Right ventricle myocardium inferior (tissue), 1 donor: ENCODE data around the gene CACNA1I. TPM values are rescaled to one million over a fixed set of nuclear protein-coding genes. Genes with fewer than 3 reads are reported as not detected.
"Not testable (repeated sequence)": the region's sequence is repeated elsewhere in the genome, so short reads cannot be mapped to it uniquely, and the experiment has no call there.

Experiments
- ATAC-seq: fragments of 200-7000 bp; cut with Tn5 transposase; one replicate; pipeline ENCODE4 v1.9.1; 2020; ENCODE audit warnings: mild to moderate bottlenecking, moderate library complexity
- DNase-seq: peaks from one replicate; pipeline ENCODE4 v3.0.0; 2021; ENCODE audit errors: missing footprints
- intact Hi-C: fragments of 100-400 bp; cut with DNase I; formaldehyde crosslinking; loops from one replicate; pipeline ENCODE4 v1.11.0; 2022
- long read RNA-seq: library from polyadenylated mRNA; unstranded; transcript quantifications from one replicate; pipeline ENCODE4 v2.0.0, GENCODE V29; 2021
- total RNA-seq: library from RNA; stranded (reverse); fragmentation: NEBNext Ultra II Directional; extraction: Animal tissue kit (Norgen Biotek cat#: 25700); gene quantifications from one replicate; pipeline ENCODE4 v1.2.1, GENCODE V29; 2021
- donor health status: DM: no; HTN: yes; CAD: no; lungs with severe emphysema.

CACNA1I gene
- total RNA-seq, result not detected
- long read RNA-seq, result 0 reads

- ATAC-seq, result no peak
- DNase-seq, result no peak
- intact Hi-C loops, result no loop called here
These were observed at the start of gene CACNA1I for GRCh38 chr22:39570665-39571064. TSS of gene CACNA1I (plus strand) at chr22:39570753. CDS start at chr22:39570753, 0 bp downstream.

- not testable (repeated sequence) for DNase-seq, ATAC-seq
- intact Hi-C loops, result loop anchor here (2.0 to 10.0 kb wide), 2 partner anchors 18 to 346 kb away; partner anchors contain the start of gene MIEF1
These were observed 49.3 kb upstream of the CACNA1I start for GRCh38 chr22:39521106-39521885.

- ATAC-seq, DNase-seq: not testable (repeated sequence)
- intact Hi-C loops, result loop anchor here (10.0 kb wide), 1 partner anchor 347 kb away; no protein-coding TSS in a partner anchor
These were observed 48.5 kb upstream of the CACNA1I start for GRCh38 chr22:39522091-39522490.

- ATAC-seq, result no peak
- intact Hi-C loops, result loop anchor here (1.0 to 10.0 kb wide), 2 partner anchors 123 to 348 kb away; partner anchors contain the start of gene TAB1
- no peak for DNase-seq
These were observed 47.8 kb upstream of the CACNA1I start for GRCh38 chr22:39522567-39523300.

- DNase-seq (no peak), ATAC-seq (no peak)
- intact Hi-C loops, result loop anchor here (10.0 kb wide), 1 partner anchor 349 kb away; no protein-coding TSS in a partner anchor
These were observed 46.3 kb upstream of the CACNA1I start for GRCh38 chr22:39524089-39524752.

GRCh38 chr22:39524753-39525657 is 45.5 kb upstream of the CACNA1I start:
- intact Hi-C loops, result loop anchor here (5.0 to 10.0 kb wide), 3 partner anchors 33 to 373 kb away; partner anchors contain the start of gene CBX7
- no peak for ATAC-seq
- DNase-seq, result no peak

GRCh38 chr22:39525658-39525975 is 44.9 kb upstream of the CACNA1I start:
- intact Hi-C loops, result loop anchor here (5.0 to 10.0 kb wide), 3 partner anchors 33 to 373 kb away; partner anchors contain the start of gene CBX7
- ATAC-seq (no peak), DNase-seq (no peak)

GRCh38 chr22:39526736-39527171 is 43.8 kb upstream of the CACNA1I start:
- ATAC-seq, result no peak
- intact Hi-C loops, result loop anchor here (2.0 to 10.0 kb wide), 4 partner anchors 34 to 374 kb away; partner anchors contain the start of gene CBX7
- DNase-seq, result no peak

GRCh38 chr22:39527481-39527961 is 43.0 kb upstream of the CACNA1I start:
- ATAC-seq, result no peak
- intact Hi-C loops, result loop anchor here (2.0 to 10.0 kb wide), 4 partner anchors 35 to 375 kb away; partner anchors contain the start of gene CBX7
- no peak for DNase-seq

GRCh38 chr22:39528080-39528661 is 42.4 kb upstream of the CACNA1I start:
- DNase-seq (no peak), ATAC-seq (no peak)
- intact Hi-C loops, result loop anchor here (5.0 to 10.0 kb wide), 3 partner anchors 36 to 376 kb away; partner anchors contain the start of gene CBX7

GRCh38 chr22:39528681-39529486 is 41.7 kb upstream of the CACNA1I start:
- intact Hi-C loops, result loop anchor here (5.0 to 10.0 kb wide), 3 partner anchors 37 to 377 kb away; partner anchors contain the start of gene CBX7
- DNase-seq, result peak; percentile 95

GRCh38 chr22:39529487-39529851 is 41.1 kb upstream of the CACNA1I start:
- ATAC-seq (no peak), DNase-seq (peak; percentile 69)
- intact Hi-C loops, result loop anchor here (5.0 to 10.0 kb wide), 3 partner anchors 37 to 377 kb away; partner anchors contain the start of gene CBX7

More at GRCh38 chr22:39528681-39529486, 41.7 kb upstream of the CACNA1I start:
- peak; percentile 51 for ATAC-seq

- ATAC-seq (no peak), DNase-seq (no peak)
- intact Hi-C loops, result loop anchor here (5.0 kb wide), 2 partner anchors 213 to 512 kb away; partner anchors contain the start of gene RPL3
These were observed 40.4 kb upstream of the CACNA1I start for GRCh38 chr22:39530116-39530515.

- peak; percentile 28 for DNase-seq
- intact Hi-C loops, result loop anchor here (5.0 kb wide), 2 partner anchors 214 to 511 kb away; partner anchors contain the start of gene RPL3
- ATAC-seq, result no peak
These were observed 39.7 kb upstream of the CACNA1I start for GRCh38 chr22:39530692-39531331.

GRCh38 chr22:39532215-39533073 is 38.1 kb upstream of the CACNA1I start, which contains the start of gene RPS19BP1:
TSS of gene RPS19BP1 (minus strand) at chr22:39532748. CDS start at chr22:39532738, 10 bp downstream.
- DNase-seq (peak; percentile 99), ATAC-seq (peak; percentile 93)
- intact Hi-C loops, result loop anchor here (5.0 kb wide), 2 partner anchors 215 to 510 kb away; partner anchors contain the start of gene RPL3
